Esophagus (tissue), 2 donors: Measurements from ENCODE around the gene GCSAM. TPM values are rescaled to one million over a fixed set of nuclear protein-coding genes. Genes with fewer than 3 reads are reported as not detected.
"Not testable (repeated sequence)": the region's sequence is repeated elsewhere in the genome, so short reads cannot be mapped to it uniquely, and the experiment has no call there.

Experiments used
- H3K27ac ChIP-seq, 2 donors: one replicate each; pipeline ENCODE4 v1.5.1; 2013; ENCODE audit warnings: low read depth in 2 of 2, mild to moderate bottlenecking in 2 of 2, inconsistent platforms in 1 of 2, low read length in 1 of 2, moderate library complexity in 1 of 2
- H3K27me3 ChIP-seq, 2 donors: one replicate each; pipeline ENCODE4 v1.6.1; 2013; ENCODE audit warnings: low read length in 2 of 2, control low read depth in 1 of 2, mild to moderate bottlenecking in 1 of 2; ENCODE audit not compliant: insufficient read depth in 2 of 2, control insufficient read depth in 1 of 2
- H3K36me3 ChIP-seq, 2 donors: one replicate each; pipeline ENCODE4 v1.6.1; 2013; ENCODE audit warnings: low read length in 1 of 2; ENCODE audit not compliant: control insufficient read depth in 2 of 2, insufficient read depth in 2 of 2
- H3K4me1 ChIP-seq, 2 donors: one replicate each; pipeline ENCODE4 v1.6.1; 2013; ENCODE audit warnings: low read length in 1 of 2; ENCODE audit not compliant: control insufficient read depth in 2 of 2, insufficient read depth in 2 of 2
- H3K4me3 ChIP-seq, 2 donors: one replicate each; pipeline ENCODE4 v1.5.1; 2013; ENCODE audit warnings: low read length in 2 of 2, mild to moderate bottlenecking in 2 of 2, low read depth in 1 of 2, moderate library complexity in 1 of 2
- H3K9me3 ChIP-seq, 2 donors: one replicate each; pipeline ENCODE4 v1.6.1; 2013; ENCODE audit warnings: mild to moderate bottlenecking in 2 of 2, low read depth in 1 of 2, low read length in 1 of 2, moderate library complexity in 1 of 2; ENCODE audit not compliant: control insufficient read depth in 2 of 2, insufficient read depth in 1 of 2
- WGBS, 2 donors: extraction: QIAGEN DNeasy Blood & Tissue Kit; methylation state at CpG; one replicate each; pipeline ENCODE4 v1.1.7; 2013; 5-methylcytosine and 5-hydroxymethylcytosine counted together
- polyA plus RNA-seq, 2 donors: library from polyadenylated mRNA; stranded (reverse); fragments of 200-250 nt; gene quantifications; one replicate each; pipeline ENCODE4 v1.2.3, GENCODE V29; 2013
- donor health status: healthy with polysubstance abuse.
- donor health status: Bipolar disorder and iron deficiency.

Gene GCSAM
- polyA plus RNA-seq, 2 donors = 0.66 to 0.90 TPM

GRCh38 chr3:112078125-112079083 lies 54.6 kb downstream of the GCSAM start:
- H3K4me3 ChIP-seq = no peak overlapping the region
- H3K27ac ChIP-seq = no peak overlapping the region
- H3K4me1 ChIP-seq = peaks cover 0 to 3% of the 10 kb centered on the region in 2 donors
- no peaks in the 10 kb centered on the region for H3K9me3 ChIP-seq
- H3K27me3 ChIP-seq = no peaks in the 10 kb centered on the region
- WGBS, 2 donors = 82 to 86% methylated on average over 10 of the region's 10 CpGs
- no peaks in the 10 kb centered on the region for H3K36me3 ChIP-seq

GRCh38 chr3:112074616-112075497 lies 58.2 kb downstream of the GCSAM start:
- Histone ChIP-seq H3K27ac (peak overlapping the region; percentile 68 to 76), H3K27me3 (no peaks in the 10 kb centered on the region), H3K36me3 (no peaks in the 10 kb centered on the region), H3K9me3 (no peaks in the 10 kb centered on the region), H3K4me3 (peak overlapping the region in 1 of 2 donors; percentile 15), H3K4me1 (peaks cover 0 to 3% of the 10 kb centered on the region in 2 donors)
- 27 to 30% methylated on average over 6 of the region's 6 CpGs for WGBS, 2 donors

GRCh38 chr3:112074006-112074405 lies 59.0 kb downstream of the GCSAM start:
- H3K27me3 ChIP-seq = no peaks in the 10 kb centered on the region
- peaks cover 0 to 3% of the 10 kb centered on the region in 2 donors for H3K4me1 ChIP-seq
- no peaks in the 10 kb centered on the region for H3K36me3 ChIP-seq
- WGBS, 2 donors = 81 to 84% methylated on average over 2 of the region's 2 CpGs
- H3K9me3 ChIP-seq = no peaks in the 10 kb centered on the region
- H3K4me3 ChIP-seq = no peak overlapping the region
- H3K27ac ChIP-seq = no peak overlapping the region

GRCh38 chr3:112072387-112073060 lies 60.5 kb downstream of the GCSAM start:
- 54 to 60% methylated on average over 8 of the region's 8 CpGs for WGBS, 2 donors
- peak overlapping the region in 1 of 2 donors; percentile 41 for H3K27ac ChIP-seq

More at GRCh38 chr3:112072387-112073060, 60.5 kb downstream of the GCSAM start:
- not testable (repeated sequence) for H3K4me3 ChIP-seq, H3K9me3 ChIP-seq, H3K36me3 ChIP-seq, H3K4me1 ChIP-seq, H3K27me3 ChIP-seq

Other genes with a start within 250 kb of the GCSAM start
- gene ABHD10, start 154.2 kb downstream of the GCSAM start, polyA plus RNA-seq = 1 to 10 TPM; 6.9 to 8.1 TPM
- gene TAGLN3, start 134.3 kb downstream of the GCSAM start, polyA plus RNA-seq = under 1 TPM; 0.02 to 0.06 TPM
- under 1 TPM in 1 of 2 donors, not detected in 1; 0.01 TPM for gene TMPRSS7, start 98.5 kb downstream of the GCSAM start, polyA plus RNA-seq
- 1 to 10 TPM; 2.0 to 2.1 TPM for gene C3orf52, start 46.9 kb downstream of the GCSAM start, polyA plus RNA-seq
- not detected for gene SLC9C1, start 161.0 kb upstream of the GCSAM start, polyA plus RNA-seq
- 1 to 10 TPM in 1 of 2 donors, under 1 TPM in 1; 0.90 to 3.0 TPM for gene CD200, start 199.9 kb upstream of the GCSAM start, polyA plus RNA-seq